Skeletal muscle satellite cell (primary cell): ENCODE data around the gene PDCD4.

Experiments
- H3K27me3 ChIP-seq: 2 replicates; pipeline ENCODE4 v1.7.0; 2013; ENCODE audit warnings: low read length; ENCODE audit not compliant: control insufficient read depth, insufficient read depth
- H3K36me3 ChIP-seq: 2 replicates; pipeline ENCODE4 v1.7.0; 2013; ENCODE audit warnings: mild to moderate bottlenecking, control low read depth, low read length; ENCODE audit not compliant: insufficient read depth
- H3K4me1 ChIP-seq: 2 replicates; pipeline ENCODE4 v1.7.0; 2013; ENCODE audit warnings: low read length; ENCODE audit not compliant: control insufficient read depth, insufficient read depth
- H3K4me2 ChIP-seq: 2 replicates; pipeline ENCODE4 v1.7.0; 2013; ENCODE audit warnings: mild to moderate bottlenecking, low read length
- H3K4me3 ChIP-seq: 2 replicates; pipeline ENCODE4 v1.7.0; 2013; ENCODE audit warnings: low read length
- H3K9ac ChIP-seq: 2 replicates; pipeline ENCODE4 v1.7.0; 2013; ENCODE audit warnings: mild to moderate bottlenecking, low read depth, low read length, moderate library complexity
- H3K9me3 ChIP-seq: replicated peaks from 2 replicates; pipeline ENCODE4 v1.7.0; 2013; ENCODE audit warnings: mild to moderate bottlenecking, control low read depth, low read length

Gene PDCD4

DNA sequence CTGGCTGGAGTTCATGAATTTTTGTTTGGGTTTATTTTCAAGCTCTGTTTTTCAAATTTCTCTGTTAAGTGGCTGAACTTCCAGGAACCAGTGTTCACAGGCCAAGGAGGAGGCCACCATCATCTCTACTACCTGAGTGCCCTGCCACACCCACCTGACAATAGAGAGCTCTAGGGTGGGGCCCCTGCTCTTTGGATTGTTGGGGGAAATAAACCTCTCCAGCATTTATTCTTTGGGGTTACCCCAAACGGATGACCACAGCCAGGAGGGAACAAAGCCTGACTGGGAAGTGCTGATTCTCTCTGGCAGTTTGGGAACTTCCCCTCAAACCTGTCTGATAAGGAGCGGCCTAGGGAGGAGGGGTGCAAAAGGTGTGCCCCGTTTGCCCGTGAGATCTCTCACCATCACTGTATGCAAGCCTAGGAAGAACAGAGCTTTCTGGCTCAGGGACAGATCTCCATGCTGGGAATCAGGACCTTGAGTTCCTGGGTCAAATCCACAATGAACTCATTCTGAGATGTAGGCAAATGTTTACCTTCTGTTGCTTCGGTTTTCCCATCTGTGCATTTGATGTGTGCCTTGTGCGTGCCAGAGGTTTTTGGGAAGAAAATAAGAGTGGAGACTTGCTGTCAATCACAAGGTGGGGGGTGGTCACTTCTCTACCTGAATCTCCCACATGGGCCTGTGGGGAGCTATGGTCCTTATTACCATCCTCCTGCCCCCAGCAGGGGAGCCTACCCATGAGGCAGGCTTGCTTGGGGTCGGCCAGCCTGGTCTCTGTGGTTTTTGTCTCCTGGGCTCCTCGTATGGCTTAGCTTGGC, 27.7 kb upstream of the PDCD4 start:
- peaks cover 13% of the 10 kb centered on the region for H3K27me3 ChIP-seq
- no peak overlapping the region for H3K9ac ChIP-seq
- H3K4me1 ChIP-seq, result peaks cover 6% of the 10 kb centered on the region

DNA sequence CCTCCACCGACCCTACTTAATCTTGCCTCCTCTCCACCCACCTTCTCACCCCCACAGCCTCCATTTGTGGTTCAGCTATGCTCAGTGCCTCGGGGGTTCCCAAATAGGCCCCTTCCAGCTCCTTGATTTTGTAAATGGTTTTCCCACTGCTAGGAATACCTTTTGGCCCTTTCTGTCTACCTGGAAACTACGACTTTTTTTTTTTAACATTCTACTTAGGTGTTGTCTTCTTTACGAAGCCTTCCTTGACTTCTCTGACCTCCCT, 27.2 kb upstream of the PDCD4 start:
- H3K4me2 ChIP-seq, result no peak overlapping the region
- peaks cover 6% of the 10 kb centered on the region for H3K4me1 ChIP-seq
- no peak overlapping the region for H3K9ac ChIP-seq

More for the DNA sequence above, 27.7 kb upstream of the PDCD4 start:
- Histone ChIP-seq H3K4me2 (no peak overlapping the region), H3K9me3 (no peaks in the 10 kb centered on the region), H3K4me3 (no peak overlapping the region), H3K36me3 (no peaks in the 10 kb centered on the region)

DNA sequence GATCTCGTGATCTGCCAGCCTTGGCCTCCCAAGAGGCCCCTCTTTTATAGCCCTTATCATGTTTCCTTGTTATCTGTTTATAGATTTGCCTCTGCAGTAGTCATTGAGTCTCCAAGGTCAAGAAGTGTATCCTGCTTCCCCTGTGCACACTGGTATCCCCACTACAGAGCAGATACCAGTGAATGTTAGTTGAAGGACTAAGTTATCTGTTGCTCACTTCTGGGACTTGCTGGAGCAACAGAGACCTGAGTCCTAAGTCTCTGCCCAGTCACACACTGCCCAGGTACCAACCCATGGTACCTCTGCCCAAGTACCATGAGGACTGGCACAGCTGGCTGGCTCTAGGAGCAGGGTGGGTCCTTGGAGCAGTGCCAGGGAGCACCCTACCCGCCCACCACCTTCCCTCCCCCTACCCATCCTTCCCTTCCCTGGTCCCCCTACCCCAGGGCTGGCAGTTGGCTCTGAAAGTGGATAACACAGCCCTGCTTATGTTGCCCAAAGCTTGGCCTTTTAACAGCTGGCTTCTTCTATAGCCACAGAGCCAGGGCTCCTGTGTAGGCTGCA, 26.5 kb upstream of the PDCD4 start:
- Histone ChIP-seq H3K4me3 (no peak overlapping the region), H3K9me3 (no peaks in the 10 kb centered on the region), H3K4me2 (no peak overlapping the region), H3K36me3 (no peaks in the 10 kb centered on the region), H3K27me3 (peaks cover 13% of the 10 kb centered on the region), H3K4me1 (peaks cover 5% of the 10 kb centered on the region), H3K9ac (no peak overlapping the region)

More for the DNA sequence above, 27.2 kb upstream of the PDCD4 start:
- no peak overlapping the region for H3K4me3 ChIP-seq
- H3K36me3 ChIP-seq, result no peaks in the 10 kb centered on the region
- H3K9me3 ChIP-seq, result no peaks in the 10 kb centered on the region
- peaks cover 13% of the 10 kb centered on the region for H3K27me3 ChIP-seq

DNA sequence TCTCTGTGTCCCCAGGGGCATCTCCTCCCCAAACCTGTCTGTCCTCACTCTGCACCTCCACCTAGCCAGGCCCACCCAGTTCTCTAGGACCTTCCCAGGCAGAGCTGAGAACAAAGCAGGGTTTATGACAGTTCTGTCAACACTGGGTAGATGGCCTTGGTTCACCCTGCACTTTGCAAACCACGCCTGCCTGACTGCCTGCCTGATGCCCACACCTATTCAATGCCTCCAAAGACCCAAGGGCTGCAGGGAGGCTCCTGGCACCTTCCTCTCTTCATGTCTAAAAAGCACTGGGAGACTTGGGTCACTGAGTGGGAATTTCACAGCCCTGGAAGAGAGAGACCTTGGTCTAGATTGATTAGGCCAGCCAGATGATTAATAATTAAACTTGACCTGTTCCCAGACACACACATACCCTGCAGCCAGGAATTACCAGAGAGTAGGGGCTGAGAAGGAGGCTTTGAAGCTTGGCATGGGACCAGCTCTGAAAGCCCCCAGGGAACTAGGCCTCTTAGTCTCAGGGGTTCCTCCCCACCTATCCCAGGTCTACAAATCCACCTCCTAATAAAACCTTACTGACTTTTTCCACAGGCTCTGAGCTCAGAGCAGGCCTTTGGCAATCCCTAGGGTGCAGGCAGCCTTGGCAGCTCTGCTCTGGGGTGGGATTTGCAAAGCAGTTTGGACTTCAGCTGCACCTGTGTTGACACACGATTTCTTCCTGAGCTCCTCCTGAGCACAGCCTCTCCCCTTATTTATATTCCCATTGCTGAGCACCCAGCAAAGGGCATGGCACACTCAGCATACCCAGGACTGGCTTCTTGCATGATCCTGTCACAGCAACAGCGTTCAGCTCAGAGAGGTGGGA, 25.7 kb upstream of the PDCD4 start:
- Histone ChIP-seq H3K4me2 (no peak overlapping the region), H3K27me3 (peaks cover 13% of the 10 kb centered on the region), H3K4me1 (no peaks in the 10 kb centered on the region), H3K9me3 (no peaks in the 10 kb centered on the region), H3K9ac (no peak overlapping the region), H3K36me3 (no peaks in the 10 kb centered on the region), H3K4me3 (no peak overlapping the region)

DNA sequence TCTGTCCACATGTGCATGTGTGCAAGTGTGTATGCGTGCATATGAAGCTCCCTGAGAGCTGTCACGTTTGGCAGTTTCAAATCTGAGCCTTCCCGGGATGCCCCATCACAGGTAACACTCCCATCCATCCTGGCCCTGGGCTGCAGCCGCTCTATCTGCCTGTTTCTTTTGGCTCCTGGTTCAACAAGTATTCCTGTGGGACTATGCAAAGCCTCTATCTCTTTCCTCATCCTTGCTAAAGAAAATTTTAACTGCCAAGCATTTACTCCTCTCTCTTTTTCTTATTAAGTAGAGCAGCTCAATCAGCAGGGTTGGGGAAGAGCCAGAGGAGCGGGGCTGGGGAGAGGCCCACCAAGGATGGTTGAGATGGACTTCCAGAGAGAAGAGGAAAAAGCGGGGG, 24.4 kb upstream of the PDCD4 start:
- H3K4me2 ChIP-seq, result no peak overlapping the region
- H3K4me1 ChIP-seq, result peaks cover 3% of the 10 kb centered on the region
- H3K9ac ChIP-seq, result no peak overlapping the region
- H3K9me3 ChIP-seq, result no peaks in the 10 kb centered on the region
- no peaks in the 10 kb centered on the region for H3K36me3 ChIP-seq
- peaks cover 16% of the 10 kb centered on the region for H3K27me3 ChIP-seq
- H3K4me3 ChIP-seq, result no peak overlapping the region

DNA sequence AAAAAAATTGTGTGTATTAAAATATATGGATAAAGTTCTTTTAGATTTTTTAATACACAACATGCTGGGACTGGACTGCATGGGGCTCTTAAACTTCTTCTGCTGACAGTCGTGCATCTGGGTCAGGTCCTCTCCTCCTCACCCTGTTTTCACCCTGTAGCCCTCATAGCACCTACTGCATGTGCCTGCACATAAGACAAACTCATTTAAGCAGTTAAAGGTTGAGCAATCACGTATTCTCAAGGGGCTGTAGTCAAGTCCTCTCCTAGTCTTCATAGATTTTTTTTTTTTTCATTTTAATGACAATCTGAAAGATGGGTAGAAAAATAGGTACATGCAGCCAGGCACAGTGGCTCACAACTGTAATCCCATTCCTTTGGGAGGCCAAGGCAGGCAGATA, 23.6 kb upstream of the PDCD4 start:
- Histone ChIP-seq H3K36me3 (no peaks in the 10 kb centered on the region), H3K4me2 (no peak overlapping the region), H3K9me3 (no peaks in the 10 kb centered on the region), H3K4me1 (peaks cover 4% of the 10 kb centered on the region), H3K27me3 (peaks cover 20% of the 10 kb centered on the region), H3K4me3 (no peak overlapping the region), H3K9ac (no peak overlapping the region)

DNA sequence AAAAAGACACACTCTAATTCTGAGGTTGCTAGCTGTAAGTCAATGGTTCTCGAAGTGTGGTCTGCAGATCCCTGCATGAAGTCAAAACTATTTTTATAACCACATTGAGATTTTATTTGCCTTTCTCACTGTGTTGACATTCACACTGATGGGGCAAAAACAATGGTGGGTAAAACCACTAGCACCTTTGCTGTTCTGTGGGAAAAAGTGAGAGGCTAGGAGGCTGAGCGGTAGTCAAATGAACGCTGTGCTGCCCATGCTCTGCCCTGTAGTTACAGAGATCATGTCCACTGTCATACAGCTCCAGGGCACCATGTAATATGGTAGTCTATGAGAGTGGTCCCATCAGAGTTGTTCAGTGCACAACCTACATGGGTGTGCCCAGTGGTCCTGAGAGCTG, 21.6 kb upstream of the PDCD4 start:
- no peak overlapping the region for H3K9ac ChIP-seq
- H3K4me3 ChIP-seq, result no peak overlapping the region
- no peaks in the 10 kb centered on the region for H3K9me3 ChIP-seq
- no peak overlapping the region for H3K4me2 ChIP-seq
- no peaks in the 10 kb centered on the region for H3K36me3 ChIP-seq
- H3K4me1 ChIP-seq, result peaks cover 4% of the 10 kb centered on the region
- peaks cover 20% of the 10 kb centered on the region for H3K27me3 ChIP-seq

DNA sequence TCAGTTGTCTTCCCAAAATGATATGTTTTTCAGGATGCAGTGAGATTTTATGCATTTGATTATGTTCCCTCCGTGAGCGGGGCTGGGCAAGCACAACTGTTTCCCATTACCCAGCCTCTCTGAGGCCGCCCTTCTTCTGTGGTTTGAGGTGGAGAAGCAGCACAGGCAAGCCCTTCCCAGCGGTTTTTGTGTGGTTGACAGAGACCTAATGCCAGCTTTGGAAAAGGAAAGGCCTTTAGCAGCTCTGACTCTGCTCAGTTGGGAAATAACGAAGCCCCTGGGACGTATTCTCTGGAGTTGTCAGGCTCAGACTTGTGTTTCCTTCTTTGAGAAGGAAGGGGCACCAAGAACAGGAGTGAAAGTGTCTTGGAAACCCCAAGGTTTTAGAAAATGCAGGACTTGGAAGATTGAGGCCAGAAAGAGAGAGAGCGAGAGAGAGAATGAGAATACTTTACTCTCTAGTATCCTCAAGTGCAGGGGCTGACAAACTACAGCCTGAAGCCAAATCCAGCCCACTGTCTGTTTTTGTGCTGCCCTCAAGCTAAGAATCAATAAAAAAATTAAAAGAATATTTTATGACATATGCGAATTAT, 20.6 kb upstream of the PDCD4 start:
- no peak overlapping the region for H3K4me3 ChIP-seq

DNA sequence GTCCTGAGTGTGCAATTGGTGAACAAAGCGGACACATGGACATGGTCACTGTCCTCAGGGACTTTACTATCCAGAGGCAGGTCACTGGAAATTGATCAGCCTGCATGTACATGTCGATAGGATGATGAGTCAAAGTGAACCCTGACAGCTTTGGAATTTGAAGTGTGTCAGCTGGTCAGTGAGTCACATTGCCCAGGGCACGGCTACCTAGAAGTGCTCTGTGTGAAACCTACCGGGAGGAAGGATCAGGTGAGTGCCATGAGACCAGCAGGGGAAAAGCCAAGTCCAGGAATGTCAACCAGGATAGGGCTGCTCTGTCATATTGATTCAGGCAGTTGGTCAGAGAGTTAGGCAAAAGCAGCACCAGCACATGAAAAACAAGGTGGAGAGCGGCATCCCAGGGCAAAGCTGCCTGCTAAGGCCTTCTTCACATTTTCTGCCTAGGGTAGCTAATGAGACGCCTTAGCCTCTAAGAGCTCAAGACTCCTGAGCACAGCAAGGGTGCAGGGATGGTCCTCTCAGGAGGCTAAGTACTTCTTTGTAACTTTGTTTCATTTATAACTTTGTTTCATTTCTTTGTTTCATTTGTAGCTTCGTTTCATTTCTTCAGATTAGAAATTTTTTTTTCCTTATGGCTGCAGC, 19.4 kb upstream of the PDCD4 start:
- no peak overlapping the region for H3K4me3 ChIP-seq
- H3K9ac ChIP-seq, result no peak overlapping the region
- H3K9me3 ChIP-seq, result no peaks in the 10 kb centered on the region
- peaks cover 4% of the 10 kb centered on the region for H3K4me1 ChIP-seq
- H3K27me3 ChIP-seq, result peaks cover 10% of the 10 kb centered on the region
- no peaks in the 10 kb centered on the region for H3K36me3 ChIP-seq
- no peak overlapping the region for H3K4me2 ChIP-seq

More for the DNA sequence above, 20.6 kb upstream of the PDCD4 start:
- no peak overlapping the region for H3K4me2 ChIP-seq
- H3K9ac ChIP-seq, result no peak overlapping the region
- H3K36me3 ChIP-seq, result no peaks in the 10 kb centered on the region
- H3K4me1 ChIP-seq, result peaks cover 4% of the 10 kb centered on the region
- H3K9me3 ChIP-seq, result no peaks in the 10 kb centered on the region
- peaks cover 20% of the 10 kb centered on the region for H3K27me3 ChIP-seq

DNA sequence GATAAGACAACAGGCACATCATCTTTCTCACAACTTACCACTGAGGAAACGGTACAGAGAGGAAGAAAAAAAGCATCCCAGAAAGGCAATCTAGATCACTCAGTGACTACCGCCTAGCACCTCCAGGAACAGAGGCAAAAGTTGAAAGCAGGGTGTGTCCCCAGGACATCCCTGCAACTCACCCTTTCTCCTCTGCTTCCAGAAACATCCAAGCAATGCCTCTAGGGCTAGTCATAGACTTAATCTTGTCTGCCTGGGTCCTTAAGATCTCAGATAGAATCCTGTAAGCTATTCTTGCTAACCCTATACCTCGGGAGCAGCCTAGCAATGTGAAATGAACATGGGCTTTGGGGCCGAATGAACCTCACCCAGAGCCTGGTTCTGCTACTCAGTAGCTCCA, 18.8 kb upstream of the PDCD4 start:
- peaks cover 7% of the 10 kb centered on the region for H3K27me3 ChIP-seq
- no peak overlapping the region for H3K9ac ChIP-seq
- H3K4me3 ChIP-seq, result no peak overlapping the region
- no peaks in the 10 kb centered on the region for H3K9me3 ChIP-seq
- H3K4me2 ChIP-seq, result no peak overlapping the region
- H3K36me3 ChIP-seq, result no peaks in the 10 kb centered on the region
- peaks cover 4% of the 10 kb centered on the region for H3K4me1 ChIP-seq
